IMR-90 (cell line): ENCODE measurements around the gene ZNF786. TPM values are rescaled to one million over a fixed set of nuclear protein-coding genes. Genes with fewer than 3 reads are reported as not detected.

Experiments
- ATAC-seq: fragments of 200-7000 bp; cut with Tn5 transposase; 2 replicates; pipeline ENCODE4 v1.9.1; 2020; ENCODE audit warnings: low read depth, mild to moderate bottlenecking, moderate library complexity
- BruUV-seq: library from RNA; stranded (reverse); fragments of 400-500 nt; replicated peaks from 2 replicates; lab custom pipeline; 2021; lab: Mats Ljungman, UMichigan
- CTCF ChIA-PET: fragments of 300-600 bp; formaldehyde crosslinking; extraction: SDS; loops from one replicate; lab custom pipeline; 2021; ENCODE audit warnings: antibody characterized with exemption; lab: Yijun Ruan, JAX
- POLR2A ChIA-PET: fragments of 300-600 bp; sonication (Branson Sonifier 250); formaldehyde crosslinking; loops from one replicate; lab custom pipeline; 2022; ENCODE audit warnings: antibody characterized with exemption; ENCODE audit not compliant: unreplicated experiment; lab: Charles Lee
- DNase-seq: peaks from one replicate; pipeline ENCODE4 v3.0.0; 2013
- H2AFZ ChIP-seq: replicated peaks from 2 replicates; pipeline ENCODE3; 2013; ENCODE audit warnings: low read length, mild to moderate bottlenecking; ENCODE audit not compliant: poor library complexity
- H2AK5ac ChIP-seq: 2 replicates; pipeline ENCODE4 v1.6.1; 2013; ENCODE audit warnings: low read depth, low read length, inconsistent platforms
- H2AK9ac ChIP-seq: replicated peaks from 2 replicates; pipeline ENCODE3; 2013; ENCODE audit warnings: mild to moderate bottlenecking, low read depth, low read length, moderate library complexity; ENCODE audit not compliant: poor library complexity
- H2BK120ac ChIP-seq: 2 replicates; pipeline ENCODE4 v1.6.1; 2013; ENCODE audit warnings: low read depth, low read length, inconsistent platforms
- H2BK15ac ChIP-seq: 3 replicates; pipeline ENCODE4 v1.6.1; 2013; ENCODE audit warnings: low read depth, low read length, inconsistent platforms
- H2BK20ac ChIP-seq: 2 replicates; pipeline ENCODE4 v1.6.1; 2013; ENCODE audit warnings: low read depth, mild to moderate bottlenecking, inconsistent platforms, low read length, moderate library complexity
- H2BK5ac ChIP-seq: 2 replicates; pipeline ENCODE4 v1.6.1; 2013; ENCODE audit warnings: mild to moderate bottlenecking, low read depth, low read length, inconsistent platforms; ENCODE audit not compliant: poor library complexity, severe bottlenecking
- H3K14ac ChIP-seq: replicated peaks from 2 replicates; pipeline ENCODE4 v1.6.1; 2013; ENCODE audit warnings: low read depth, low read length, inconsistent platforms
- H3K18ac ChIP-seq: 2 replicates; pipeline ENCODE4 v1.6.1; 2013; ENCODE audit warnings: low read depth, low read length, control low read depth
- H3K23ac ChIP-seq: 2 replicates; pipeline ENCODE4 v1.6.1; 2013; ENCODE audit warnings: low read depth, low read length, inconsistent platforms
- H3K27ac ChIP-seq: 2 replicates; pipeline ENCODE4 v1.5.1; 2013; ENCODE audit warnings: mild to moderate bottlenecking, control low read depth, low read length; ENCODE audit not compliant: insufficient read depth
- H3K27me3 ChIP-seq: 2 replicates; pipeline ENCODE4 v1.6.1; 2013; ENCODE audit warnings: low read length; ENCODE audit not compliant: control insufficient read depth, insufficient read depth
- H3K36me3 ChIP-seq: 2 replicates; pipeline ENCODE4 v1.6.1; 2013; ENCODE audit warnings: low read length, mixed read lengths; ENCODE audit not compliant: control insufficient read depth, insufficient read depth
- H3K4ac ChIP-seq: 2 replicates; pipeline ENCODE4 v1.6.1; 2013; ENCODE audit warnings: low read depth, low read length, inconsistent platforms
- H3K4me1 ChIP-seq: 2 replicates; pipeline ENCODE4 v1.6.1; 2013; ENCODE audit warnings: low read length, mixed read lengths; ENCODE audit not compliant: control insufficient read depth, insufficient read depth
- H3K4me2 ChIP-seq: 2 replicates; pipeline ENCODE4 v1.6.1; 2013; ENCODE audit warnings: low read depth, mild to moderate bottlenecking, control low read depth, low read length, moderate library complexity
- H3K4me3 ChIP-seq: 2 replicates; pipeline ENCODE4 v1.5.1; 2013; ENCODE audit warnings: low read depth, mild to moderate bottlenecking, control low read depth, low read length, moderate library complexity; ENCODE audit not compliant: insufficient read depth
- H3K56ac ChIP-seq: 2 replicates; pipeline ENCODE4 v1.6.1; 2013; ENCODE audit warnings: low read length, inconsistent platforms; ENCODE audit not compliant: insufficient read depth; ENCODE audit errors: extremely low read depth
- H3K79me1 ChIP-seq, 2 experiments: 2 replicates each; pipeline ENCODE4 v1.6.1; 2013; ENCODE audit warnings: low read length in 2 of 2, inconsistent platforms in 1 of 2, low read depth in 1 of 2
- H3K9ac ChIP-seq: 2 replicates; pipeline ENCODE4 v1.6.1; 2013; ENCODE audit warnings: low read depth, low read length, control low read depth
- H3K9me1 ChIP-seq: 2 replicates; pipeline ENCODE4 v1.6.1; 2013; ENCODE audit warnings: low read length, inconsistent platforms; ENCODE audit not compliant: insufficient read depth
- H3K9me3 ChIP-seq: 2 replicates; pipeline ENCODE4 v1.6.1; 2013; ENCODE audit warnings: low read length; ENCODE audit not compliant: control insufficient read depth, insufficient read depth
- H4K20me1 ChIP-seq: 2 replicates; pipeline ENCODE4 v1.6.1; 2013; ENCODE audit warnings: low read length, inconsistent platforms; ENCODE audit not compliant: insufficient read depth
- H4K5ac ChIP-seq: 2 replicates; pipeline ENCODE4 v1.6.1; 2013; ENCODE audit warnings: mild to moderate bottlenecking, low read depth, low read length, control low read depth
- H4K8ac ChIP-seq, 2 experiments: 2 replicates each; pipeline ENCODE4 v1.6.1; 2013; ENCODE audit warnings: low read depth in 2 of 2, low read length in 2 of 2, control low read depth in 1 of 2, inconsistent platforms in 1 of 2
- H4K91ac ChIP-seq: 2 replicates; pipeline ENCODE4 v1.6.1; 2013; ENCODE audit warnings: low read depth, low read length, inconsistent platforms; ENCODE audit not compliant: insufficient read depth
- BHLHE40 ChIP-seq: fragments of 150-350 bp; IDR thresholded peaks from 2 replicates; pipeline ENCODE4 v1.6.1; 2016; ENCODE audit warnings: mild to moderate bottlenecking, low read depth, low read length
- CEBPB ChIP-seq: IDR thresholded peaks from 2 replicates; pipeline ENCODE4 v1.6.1; 2012; ENCODE audit warnings: low read depth, low read length, improper control_type of control experiment
- CHD1 ChIP-seq: IDR thresholded peaks from 2 replicates; pipeline ENCODE4 v1.6.1; 2012; ENCODE audit warnings: low read depth, low read length, improper control_type of control experiment
- CTCF ChIP-seq: conservative IDR thresholded peaks from 2 replicates; pipeline ENCODE4 v1.5.1; 2012; ENCODE audit warnings: mild to moderate bottlenecking, low read depth, low read length, improper control_type of control experiment
- ELK1 ChIP-seq: fragments of 150-350 bp; IDR thresholded peaks from 2 replicates; pipeline ENCODE4 v1.6.1; 2016; ENCODE audit warnings: low read depth, mild to moderate bottlenecking, low read length, moderate library complexity, borderline replicate concordance
- FOS ChIP-seq: fragments of 150-350 bp; IDR thresholded peaks from 2 replicates; pipeline ENCODE4 v1.6.1; 2016; ENCODE audit warnings: low read depth, low read length
- MAFK ChIP-seq: IDR thresholded peaks from 2 replicates; pipeline ENCODE4 v1.6.1; 2012; ENCODE audit warnings: low read depth, low read length, improper control_type of control experiment
- MAZ ChIP-seq: IDR thresholded peaks from 2 replicates; pipeline ENCODE4 v1.6.1; 2012; ENCODE audit warnings: low read depth, mild to moderate bottlenecking, low read length, improper control_type of control experiment, moderate library complexity, borderline replicate concordance
- MXI1 ChIP-seq: IDR thresholded peaks from 2 replicates; pipeline ENCODE4 v1.6.1; 2012; ENCODE audit warnings: low read depth, mild to moderate bottlenecking, low read length, moderate library complexity, borderline replicate concordance
- NFE2L2 ChIP-seq: fragments of 150-350 bp; IDR thresholded peaks from 2 replicates; pipeline ENCODE4 v1.6.1; 2016; ENCODE audit warnings: low read depth, mild to moderate bottlenecking, low read length
- POLR2A ChIP-seq: IDR thresholded peaks from 2 replicates; pipeline ENCODE4 v1.6.1; 2012; ENCODE audit warnings: mild to moderate bottlenecking, low read depth, low read length
- RAD21 ChIP-seq: IDR thresholded peaks from 2 replicates; pipeline ENCODE4 v1.6.1; 2012; ENCODE audit warnings: low read length, improper control_type of control experiment
- RFX5 ChIP-seq: IDR thresholded peaks from 2 replicates; pipeline ENCODE4 v1.8.0; 2012; ENCODE audit warnings: low read depth, mild to moderate bottlenecking, low read length, moderate library complexity
- SMC3 ChIP-seq: fragments of 150-350 bp; IDR thresholded peaks from 2 replicates; pipeline ENCODE4 v1.6.1; 2016; ENCODE audit warnings: low read depth, mild to moderate bottlenecking, antibody characterized with exemption, low read length, moderate library complexity
- WGBS, 2 experiments: methylation state at CpG; one replicate each; pipeline versions ENCODE4 v1.1.5 to v1.1.7; 2013; ENCODE audit warnings: missing lambda C conversion rate in 2 of 2; ENCODE audit not compliant: insufficient read length in 1 of 2; ENCODE audit errors: extremely low coverage in 2 of 2; 5-methylcytosine and 5-hydroxymethylcytosine counted together
- dilution Hi-C: fragments of 300-500 bp; cut with HindIII; formaldehyde crosslinking; loops from one replicate; pipeline ENCODE4 v1.14.3; 2018; ENCODE audit warnings: low sequenced_read_pairs; ENCODE audit not compliant: unreplicated experiment
- in situ Hi-C: fragments of 300-500 bp; cut with MboI; formaldehyde crosslinking; loops from 3 replicates; pipeline ENCODE4 v1.14.3; 2019; ENCODE audit warnings: low sequenced_read_pairs, inconsistent platforms, mixed read lengths
- intact Hi-C: fragments of 100-400 bp; cut with micrococcal nuclease; formaldehyde crosslinking; loops from 2 replicates; pipeline ENCODE4 v1.10.0; 2022
- polyA plus RNA-seq, 3 experiments: library from polyadenylated mRNA; depleted of rRNA; stranded (reverse); fragments of >200 nt; gene quantifications; 2 replicates each; pipeline ENCODE4 v1.2.3, GENCODE V29; 2012; ENCODE audit warnings: low replicate concordance in 1 of 3
- total RNA-seq: library from RNA; depleted of rRNA; stranded (reverse); fragments of >200 nt; gene quantifications from 2 replicates; pipeline ENCODE4 v1.2.3, GENCODE V29; 2012

ZNF786 gene
- total and polyA plus RNA-seq, 2 of the 4 experiments (the other 2 are of a cell fraction), result 2.8 to 7.3 TPM

GRCh38 chr7:149075286-149075685, 15.2 kb downstream of the ZNF786 start:
- intact Hi-C loops (no loop called here), in situ Hi-C loops (no loop called here), dilution Hi-C loops (no loop called here)
- Histone ChIP-seq H4K8ac (no peak overlapping the region), H3K27ac (no peak overlapping the region), H3K14ac (no peak overlapping the region), H3K18ac (no peak overlapping the region), H4K5ac (no peak overlapping the region), H2BK20ac (no peak overlapping the region), H2BK5ac (no peak overlapping the region), H3K79me1 (peaks cover 3 to 4% of the 10 kb centered on the region in 2 experiments; a peak in 2 of 4 replicates), H3K9ac (no peak overlapping the region), H2AFZ (no peak overlapping the region), H2AK9ac (no peak overlapping the region), H4K20me1 (no peaks in the 10 kb centered on the region; the same call in 1 of the 2 replicates), H3K27me3 (no peaks in the 10 kb centered on the region), H3K9me3 (no peaks in the 10 kb centered on the region), H3K4me3 (no peak overlapping the region), H3K56ac (no peak overlapping the region), H3K4me2 (no peak overlapping the region), H2BK15ac (no peak overlapping the region), H3K9me1 (no peaks in the 10 kb centered on the region), H3K36me3 (peaks cover 25% of the 10 kb centered on the region), H3K4ac (no peak overlapping the region), H2AK5ac (no peak overlapping the region), H3K23ac (no peak overlapping the region), H2BK120ac (no peak overlapping the region), H3K4me1 (no peaks in the 10 kb centered on the region), H4K91ac (no peak overlapping the region)
- ATAC-seq, result no peak
- WGBS, 2 experiments, result no CpG with 5 or more reads among the region's 2 CpGs
- no TSS peak for BruUV-seq
- DNase-seq, result no peak
- ChIA-PET POLR2A (no interaction called here), CTCF (no interaction called here)
- TF ChIP-seq CEBPB (no peak), FOS (no peak), POLR2A (no peak), MXI1 (no peak), BHLHE40 (no peak), CTCF (no peak), NFE2L2 (no peak), SMC3 (no peak), MAZ (no peak), ELK1 (no peak), RAD21 (no peak), CHD1 (no peak), MAFK (no peak), RFX5 (no peak)
